Transverse colon (tissue), 4 donors: ENCODE measurements around the gene RIN3.

ENCODE experiments used
- EP300 ChIP-seq: sonication (generic); formaldehyde crosslinking; IDR thresholded peaks from one replicate; pipeline ENCODE4 v1.6.1; 2017; ENCODE audit warnings: antibody characterized with exemption, low read depth
- POLR2A ChIP-seq: fragments of 450-650 bp; IDR thresholded peaks from one replicate; pipeline ENCODE4 v1.6.1; 2016; ENCODE audit warnings: antibody characterized with exemption, mild to moderate bottlenecking, moderate library complexity
- POLR2AphosphoS5 ChIP-seq, 3 donors: sonication (generic); formaldehyde crosslinking; IDR thresholded peaks; one replicate each; pipeline ENCODE4 v1.6.1; 2016; ENCODE audit warnings: antibody characterized with exemption in 3 of 3
- TF ChIP-seq, protein P1 (sequence below), 5 experiments: fragments of 200-600 bp in 3 of 5; fragments of 450-650 bp in 2 of 5; sonication (generic) in 3 of 5; IDR thresholded peaks; 1 replicate in 2 of 5; 2 replicates in 3 of 5; pipeline ENCODE4 v1.5.1; 2016 to 2017; ENCODE audit warnings: antibody characterized with exemption in 5 of 5, inconsistent platforms in 3 of 5, mild to moderate bottlenecking in 2 of 5, moderate library complexity in 1 of 5

- TF ChIP-seq, protein P1, sequence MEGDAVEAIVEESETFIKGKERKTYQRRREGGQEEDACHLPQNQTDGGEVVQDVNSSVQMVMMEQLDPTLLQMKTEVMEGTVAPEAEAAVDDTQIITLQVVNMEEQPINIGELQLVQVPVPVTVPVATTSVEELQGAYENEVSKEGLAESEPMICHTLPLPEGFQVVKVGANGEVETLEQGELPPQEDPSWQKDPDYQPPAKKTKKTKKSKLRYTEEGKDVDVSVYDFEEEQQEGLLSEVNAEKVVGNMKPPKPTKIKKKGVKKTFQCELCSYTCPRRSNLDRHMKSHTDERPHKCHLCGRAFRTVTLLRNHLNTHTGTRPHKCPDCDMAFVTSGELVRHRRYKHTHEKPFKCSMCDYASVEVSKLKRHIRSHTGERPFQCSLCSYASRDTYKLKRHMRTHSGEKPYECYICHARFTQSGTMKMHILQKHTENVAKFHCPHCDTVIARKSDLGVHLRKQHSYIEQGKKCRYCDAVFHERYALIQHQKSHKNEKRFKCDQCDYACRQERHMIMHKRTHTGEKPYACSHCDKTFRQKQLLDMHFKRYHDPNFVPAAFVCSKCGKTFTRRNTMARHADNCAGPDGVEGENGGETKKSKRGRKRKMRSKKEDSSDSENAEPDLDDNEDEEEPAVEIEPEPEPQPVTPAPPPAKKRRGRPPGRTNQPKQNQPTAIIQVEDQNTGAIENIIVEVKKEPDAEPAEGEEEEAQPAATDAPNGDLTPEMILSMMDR (IDR thresholded peaks at IDR 0.05), result no peak
- TF ChIP-seq POLR2A (no peak), EP300 (no peak), POLR2AphosphoS5 (IDR thresholded peaks at IDR 0.05) (no peak)
Observed at GRCh38 chr14:92676403-92677086, 163.0 kb downstream of the RIN3 start.
